ENCODE data around the gene POP5. TPM values are rescaled to one million over a fixed set of nuclear protein-coding genes. Genes with fewer than 3 reads are reported as not detected.
"Not testable (repeated sequence)": the region's sequence is repeated elsewhere in the genome, so short reads cannot be mapped to it uniquely, and the experiment has no call there.

POP5 gene
- total and polyA plus RNA-seq, 5 experiments from 2014 or later = 68.7 to 126 (median 121) TPM

- POLR2A ChIA-PET = interaction anchor here (0.6 kb wide), 1 partner anchor 322 kb away, joined by 4 read pairs; no protein-coding TSS in a partner anchor
- Mint-ChIP-seq H3K4me3 (peak overlapping the region; percentile 9 to 100 (median 100)), H3K4me1 (peaks cover 12 to 35% (median 22%) of the 10 kb centered on the region in 4 donors), H3K27ac (peak overlapping the region in 7 of 10 donors; percentile 36 to 99 (median 99))
- DNase-seq, ATAC-seq, H3K27me3 Mint-ChIP-seq, H3K36me3 Mint-ChIP-seq, H3K9me3 Mint-ChIP-seq: not testable (repeated sequence)
Measured at GRCh38 chr12:120530418-120530761, 50.8 kb downstream of the POP5 start.

- POLR2A ChIA-PET = interaction anchor here (0.7 to 1.5 kb wide), 6 partner anchors 9 to 563 kb away, joined by 3 to 6 read pairs (median 6); partner anchors contain the start of genes POP5, RNU4-1, SIRT4 and SRSF9
- no peak for DNase-seq
- ATAC-seq = no peak
- Mint-ChIP-seq H3K27ac (peak overlapping the region; percentile 98 to 100 (median 99)), H3K27me3 (no peaks in the 10 kb centered on the region), H3K4me1 (peaks cover 12 to 31% (median 21%) of the 10 kb centered on the region in 4 donors), H3K36me3 (peaks cover 0 to 4% (median 0%) of the 10 kb centered on the region in 3 donors), H3K9me3 (no peaks in the 10 kb centered on the region), H3K4me3 (peak overlapping the region; percentile 97 to 100 (median 100))
Measured at GRCh38 chr12:120529641-120530417, 51.4 kb downstream of the POP5 start.

- ATAC-seq = peak; percentile 96 to 97
- peak within 1 kb of the TSS; percentile 98 to 100 (median 99) for H3K27ac Mint-ChIP-seq
- peaks cover 10 to 32% (median 20%) of the 10 kb centered on the region in 4 donors for H3K4me1 Mint-ChIP-seq
- peaks cover 0 to 7% (median 0%) of the 10 kb centered on the region in 3 donors for H3K36me3 Mint-ChIP-seq
- peak within 1 kb of the TSS; percentile 97 to 100 (median 100) for H3K4me3 Mint-ChIP-seq
- no peaks in the 10 kb centered on the region for H3K27me3 Mint-ChIP-seq
- peak; percentile 69 to 89 (median 81) for DNase-seq
- POLR2A ChIA-PET = interaction anchor here (0.8 to 1.5 kb wide), 8 partner anchors 10 to 564 kb away, joined by 3 to 10 read pairs (median 6); partner anchors contain the start of genes POP5, RNU4-1 and SRSF9
- no peaks in the 10 kb centered on the region for H3K9me3 Mint-ChIP-seq
Measured at GRCh38 chr12:120528861-120529525, 52.2 kb downstream of the POP5 start, which contains the start of gene COQ5. TSS of gene COQ5 (minus strand) at chr12:120529158. CDS start at chr12:120529141, 17 bp downstream.

Other genes starting within 250 kb of the POP5 start
- gene MSI1, start 212.2 kb downstream of the POP5 start, total RNA-seq = not detected
- not detected for gene MSI1, start 212.2 kb downstream of the POP5 start, polyA plus RNA-seq
- 100 to 1,000 TPM; 131 to 150 TPM for gene COX6A1, start 143.3 kb downstream of the POP5 start, total RNA-seq
- gene COX6A1, start 143.3 kb downstream of the POP5 start, polyA plus RNA-seq = 100 to 1,000 TPM; 683 to 799 (median 722) TPM
- gene TRIAP1, start 135.0 kb downstream of the POP5 start, total RNA-seq = 10 to 100 TPM; 21.9 to 25.3 TPM
- 10 to 100 TPM; 54.1 to 65.2 (median 63.7) TPM for gene TRIAP1, start 135.0 kb downstream of the POP5 start, polyA plus RNA-seq
- 10 to 100 TPM; 24.1 to 28.0 TPM for gene GATC, start 135.0 kb downstream of the POP5 start, total RNA-seq
- 10 to 100 TPM; 14.6 to 19.2 (median 17.5) TPM for gene GATC, start 135.0 kb downstream of the POP5 start, polyA plus RNA-seq
- gene SRSF9, start 111.7 kb downstream of the POP5 start, total RNA-seq = 100 to 1,000 TPM; 157 to 164 TPM
- gene SRSF9, start 111.7 kb downstream of the POP5 start, polyA plus RNA-seq = 100 to 1,000 TPM; 181 to 198 (median 191) TPM
- 10 to 100 TPM; 57.0 to 57.8 TPM for gene DYNLL1, start 85.3 kb downstream of the POP5 start, total RNA-seq
- 100 to 1,000 TPM; 156 to 192 (median 179) TPM for gene DYNLL1, start 85.3 kb downstream of the POP5 start, polyA plus RNA-seq
- gene COQ5, start 52.2 kb downstream of the POP5 start, total RNA-seq = 10 to 100 TPM; 24.5 to 25.2 TPM
- 10 to 100 TPM; 32.8 to 49.1 (median 39.1) TPM for gene COQ5, start 52.2 kb downstream of the POP5 start, polyA plus RNA-seq
- 100 to 1,000 TPM; 246 to 247 TPM for gene RNF10, start 47.0 kb downstream of the POP5 start, total RNA-seq
- 100 to 1,000 TPM in 1 of 3 donors, 10 to 100 TPM in 2; 84.3 to 119 (median 86.1) TPM for gene RNF10, start 47.0 kb downstream of the POP5 start, polyA plus RNA-seq
- under 1 TPM in 1 of 2 experiments, not detected in 1; 0.34 TPM for gene CABP1, start 59.2 kb upstream of the POP5 start, total RNA-seq
- gene CABP1, start 59.2 kb upstream of the POP5 start, polyA plus RNA-seq = not detected
- gene MLEC, start 105.7 kb upstream of the POP5 start, total RNA-seq = 10 to 100 TPM; 40.7 to 44.6 TPM
- gene MLEC, start 105.7 kb upstream of the POP5 start, polyA plus RNA-seq = 10 to 100 TPM; 32.7 to 41.2 (median 36.0) TPM
- 10 to 100 TPM; 23.3 to 24.2 TPM for gene UNC119B, start 129.1 kb upstream of the POP5 start, total RNA-seq
- 10 to 100 TPM in 1 of 3 donors, 1 to 10 TPM in 2; 9.6 to 11.5 (median 9.7) TPM for gene UNC119B, start 129.1 kb upstream of the POP5 start, polyA plus RNA-seq
- 10 to 100 TPM; 14.7 to 15.6 TPM for gene ACADS, start 144.4 kb upstream of the POP5 start, total RNA-seq
- 10 to 100 TPM; 17.7 to 25.7 (median 22.7) TPM for gene ACADS, start 144.4 kb upstream of the POP5 start, polyA plus RNA-seq

Measured in naive thymus-derived CD8-positive, alpha-beta T cell (primary cell).